ENCODE measurements around the gene ZFP57.
"Not testable (repeated sequence)": the region's sequence is repeated elsewhere in the genome, so short reads cannot be mapped to it uniquely, and the experiment has no call there.

The ZFP57 gene

DNA sequence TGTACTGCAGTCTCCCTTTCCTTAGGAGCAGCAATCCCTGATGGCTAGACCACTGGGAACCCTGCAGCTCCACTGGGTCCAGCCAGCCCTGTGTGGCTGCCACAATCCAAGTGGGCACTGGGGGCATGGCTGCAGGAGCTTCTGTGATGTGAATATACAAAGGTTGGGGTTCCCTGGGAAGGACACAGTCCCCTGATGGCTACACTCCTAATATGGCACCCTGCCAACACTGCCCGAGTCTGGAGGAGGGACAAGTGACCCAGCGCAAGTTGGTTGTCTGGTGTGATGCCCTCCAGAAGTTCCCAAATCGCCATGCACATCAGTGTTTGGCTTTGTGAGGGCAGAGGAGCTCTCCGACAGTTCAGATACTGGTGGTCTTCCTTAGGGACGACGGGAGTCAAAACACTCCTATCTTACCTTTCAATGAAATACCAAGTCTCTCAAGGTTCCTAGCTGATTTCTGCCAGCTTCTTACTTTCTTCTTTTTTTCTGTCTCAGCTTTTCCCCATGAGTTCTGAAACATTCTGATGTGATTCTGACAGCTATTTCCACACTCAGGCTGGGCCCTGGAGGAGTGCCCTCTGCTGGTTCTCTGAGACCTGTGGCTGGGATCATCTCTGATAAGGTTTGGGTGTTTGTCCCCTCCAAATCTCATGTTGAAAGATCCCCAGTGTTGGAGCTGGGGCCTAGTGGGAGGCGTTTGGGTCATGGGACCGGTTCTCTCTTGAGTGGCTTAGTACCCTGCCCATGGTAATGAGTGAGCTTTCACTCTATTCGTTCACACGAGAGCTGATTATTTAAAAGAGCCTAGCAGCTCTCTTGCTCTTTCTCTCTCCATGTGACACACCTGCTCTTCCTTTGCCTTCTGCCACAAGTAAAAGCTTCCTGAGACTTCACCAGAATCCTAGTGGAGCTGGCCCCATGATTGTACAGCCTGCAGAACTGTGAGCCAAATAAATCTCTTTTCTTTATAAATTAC, 15.5 kb upstream of the ZFP57 start:
- DNase-seq (ENCODE audit: low read depth) = no peak

DNA sequence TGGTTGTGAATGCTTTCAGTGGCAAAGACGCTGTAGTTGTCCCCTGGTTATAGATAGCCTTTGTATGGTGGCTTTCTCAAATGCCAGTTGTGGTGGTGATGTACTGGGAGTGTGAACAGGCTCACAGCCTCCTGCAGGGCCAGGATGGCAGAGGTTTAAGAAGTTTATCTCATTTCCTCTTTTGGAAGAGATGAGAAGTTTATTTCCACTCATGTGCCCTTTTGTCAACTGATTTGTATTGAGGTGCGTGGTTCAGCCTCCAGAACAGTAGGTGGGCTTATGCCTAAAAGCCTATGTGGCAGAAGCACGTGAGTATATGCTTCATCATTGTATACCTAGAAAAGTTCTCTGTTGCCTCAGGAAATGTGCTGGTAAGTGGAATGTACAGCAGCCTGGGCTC, 13.7 kb upstream of the ZFP57 start:
- no peak for DNase-seq (ENCODE audit: low read depth)

DNA sequence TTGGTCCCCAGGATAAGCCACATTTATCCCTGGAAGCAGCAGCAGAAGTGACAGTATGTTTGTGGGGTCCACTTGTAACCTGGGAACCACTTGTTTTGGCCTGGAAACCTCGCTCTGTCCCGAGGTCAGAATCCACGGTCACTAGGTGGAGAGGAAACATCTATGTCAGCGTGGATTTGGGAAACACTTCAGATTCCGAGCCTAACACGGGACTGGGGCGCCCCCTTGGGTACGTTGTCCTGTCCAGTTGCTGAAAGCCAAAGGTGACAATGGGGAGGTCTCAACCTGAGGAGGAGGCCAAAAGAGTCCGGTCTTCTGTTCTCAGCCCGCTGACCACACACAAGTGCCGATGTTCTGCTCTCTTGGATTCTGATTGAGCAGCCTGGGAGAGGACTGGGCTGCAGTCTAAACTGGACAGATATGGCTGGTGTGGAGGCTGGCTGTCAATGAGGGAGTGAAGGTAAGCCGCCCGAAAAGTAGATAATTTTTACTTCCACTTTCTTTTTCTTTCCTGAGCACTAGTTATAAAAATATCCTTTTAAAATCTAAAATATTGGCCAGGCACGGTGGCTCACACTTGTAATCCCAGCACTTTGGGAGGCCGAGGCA, 4.9 kb upstream of the ZFP57 start:
- no peak for DNase-seq (ENCODE audit: low read depth)

DNA sequence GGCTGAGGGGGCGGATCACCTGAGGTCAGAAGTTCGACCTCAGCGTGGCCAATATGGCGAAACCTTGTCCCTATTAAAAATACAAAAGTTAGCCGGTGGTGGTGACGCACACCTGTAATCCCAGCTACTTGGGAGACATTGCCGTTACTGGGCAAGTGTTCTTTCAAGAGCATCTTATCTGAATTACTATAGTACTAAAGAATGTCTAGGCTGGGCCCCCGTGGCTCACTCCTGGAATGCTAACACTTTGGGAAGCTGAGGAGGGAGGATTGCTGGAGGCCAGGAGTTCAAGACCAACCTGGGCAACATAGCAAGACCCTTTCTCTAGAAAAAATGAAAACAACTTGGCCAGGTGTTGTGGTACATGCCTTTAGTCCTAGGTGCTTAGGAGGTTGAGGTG, 859 bp upstream of the ZFP57 start:
- no peak for DNase-seq (ENCODE audit: low read depth)

DNA sequence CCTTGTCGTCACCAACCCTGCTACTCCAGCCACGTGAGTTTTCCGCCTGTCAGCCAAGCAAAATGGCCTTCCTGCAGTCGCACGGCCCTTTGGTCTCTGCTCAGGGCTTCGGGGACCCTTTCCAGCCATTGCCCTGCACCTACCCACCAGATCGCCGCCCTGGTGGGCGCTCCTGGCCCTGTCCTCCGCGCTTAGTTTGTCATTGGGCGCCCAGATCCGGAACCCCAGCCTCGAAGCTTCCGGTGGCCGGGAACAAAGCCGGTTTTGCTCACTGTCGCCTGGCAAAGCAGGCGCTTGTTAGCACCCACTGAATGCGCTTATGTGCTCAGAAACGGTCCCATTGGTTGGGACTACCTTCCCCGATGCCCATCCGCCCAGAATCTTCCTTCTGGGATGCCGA, 536 bp downstream of the ZFP57 start:
- no peak for DNase-seq (ENCODE audit: low read depth)

DNA sequence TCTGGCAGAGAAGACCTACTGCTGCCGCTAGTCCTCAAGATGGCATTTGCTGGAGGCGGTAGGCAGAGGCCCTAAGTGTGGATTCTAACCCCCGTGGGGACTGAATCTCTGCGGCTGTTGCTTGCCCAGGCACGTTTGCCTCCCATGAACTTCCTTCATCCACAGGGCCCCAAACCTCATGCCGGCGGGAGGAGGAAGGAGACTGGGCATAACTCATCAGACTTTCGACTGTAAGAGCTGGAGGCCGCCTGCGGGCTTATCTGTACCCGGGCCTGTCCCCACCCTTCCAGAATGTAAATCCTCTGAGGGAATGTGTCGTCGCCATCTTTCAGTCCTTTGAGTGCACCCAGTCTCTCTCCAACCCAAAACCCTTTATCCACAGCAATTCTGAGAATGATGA, 990 bp downstream of the ZFP57 start:
- no peak for DNase-seq (ENCODE audit: low read depth)

DNA sequence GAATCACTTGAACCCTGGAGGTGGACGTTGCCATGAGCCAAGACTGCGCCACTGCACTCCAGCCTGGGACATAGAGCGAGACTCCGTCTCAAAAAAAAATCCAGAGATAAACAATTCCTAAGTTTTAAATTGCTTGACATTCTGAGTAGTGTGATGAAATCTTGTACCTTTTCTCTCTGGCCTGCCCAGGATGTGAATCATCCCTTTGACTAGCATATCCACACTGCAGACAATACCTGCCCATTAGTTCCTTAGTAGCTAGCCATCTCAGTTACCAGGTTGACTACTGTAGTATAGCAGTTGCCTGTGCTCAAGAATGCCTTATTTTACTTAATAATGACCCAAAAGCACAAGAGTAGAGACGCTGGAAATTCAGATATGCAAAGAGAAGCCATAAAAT, 2.8 kb downstream of the ZFP57 start:
- no peak for DNase-seq (ENCODE audit: low read depth)

DNA sequence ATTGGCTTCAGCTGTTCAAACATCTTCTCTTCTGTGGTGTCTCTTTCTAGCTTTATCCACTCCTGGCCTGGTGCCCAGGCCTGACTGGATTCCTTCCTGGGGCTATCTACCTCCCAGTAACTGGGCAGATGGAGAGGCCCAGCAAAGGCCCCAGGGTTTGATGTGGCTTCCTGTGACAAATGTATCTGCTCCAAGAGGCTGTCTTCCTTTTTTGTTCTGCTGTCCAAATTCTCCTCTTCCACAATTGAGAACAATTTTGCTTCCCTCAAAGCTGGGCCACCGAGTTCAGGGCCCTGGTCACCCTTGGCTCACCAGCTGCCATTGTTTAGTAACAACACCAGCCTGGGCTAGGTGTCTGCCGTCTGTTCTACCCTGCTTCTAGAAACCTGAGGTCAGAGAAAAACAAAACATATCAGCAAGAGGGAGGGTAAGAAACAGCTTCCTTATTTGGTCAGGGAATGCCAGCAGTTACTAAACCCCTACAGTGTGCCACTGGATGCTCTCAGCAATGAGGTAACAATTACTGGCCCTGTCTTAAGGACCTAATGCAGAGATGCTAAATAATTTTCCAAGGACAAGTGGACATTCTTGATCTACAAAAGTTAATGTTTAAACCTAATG, 3.9 kb downstream of the ZFP57 start:
- no peak for DNase-seq (ENCODE audit: low read depth)

DNA sequence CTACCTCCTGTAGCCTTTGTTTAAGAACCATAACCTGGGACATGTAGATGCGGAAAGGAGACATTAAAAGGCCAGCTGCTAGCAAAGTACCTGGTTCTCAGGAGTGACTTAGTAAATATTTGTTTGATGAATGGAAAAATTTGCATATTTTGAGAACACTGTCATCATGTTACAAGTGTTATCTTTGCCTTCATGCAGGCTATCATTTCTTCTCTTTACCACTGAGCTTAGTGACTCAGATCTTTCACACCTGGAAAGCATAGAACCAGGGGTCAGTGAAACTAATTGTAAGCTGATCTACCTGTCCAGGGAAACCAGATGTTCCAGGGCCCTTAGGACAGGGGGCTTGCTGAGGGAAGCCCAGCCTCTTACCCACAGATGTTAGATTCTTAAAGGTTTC, 5.4 kb downstream of the ZFP57 start:
- no peak for DNase-seq (ENCODE audit: low read depth)

DNA sequence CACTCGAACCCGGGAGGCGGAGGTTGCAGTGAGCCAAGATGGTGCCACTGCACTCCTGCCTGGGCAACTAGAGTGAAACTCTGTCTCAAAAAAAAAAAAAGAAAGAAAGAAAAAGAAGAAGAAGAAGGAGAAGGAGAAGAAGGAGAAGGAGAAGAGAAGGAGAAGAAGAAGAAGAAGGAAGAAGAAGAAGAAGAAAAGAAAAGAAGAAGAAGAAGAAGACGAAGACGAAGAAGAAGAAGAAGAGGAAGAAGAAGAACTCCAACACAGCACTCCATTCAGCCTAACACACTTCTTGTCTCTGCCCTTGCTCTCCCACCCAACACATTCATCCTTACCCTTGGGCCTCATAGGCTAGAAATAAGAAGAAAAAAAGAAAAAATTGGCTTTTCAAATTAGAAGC, 6.9 kb downstream of the ZFP57 start:
- DNase-seq (ENCODE audit: low read depth) = no peak

DNA sequence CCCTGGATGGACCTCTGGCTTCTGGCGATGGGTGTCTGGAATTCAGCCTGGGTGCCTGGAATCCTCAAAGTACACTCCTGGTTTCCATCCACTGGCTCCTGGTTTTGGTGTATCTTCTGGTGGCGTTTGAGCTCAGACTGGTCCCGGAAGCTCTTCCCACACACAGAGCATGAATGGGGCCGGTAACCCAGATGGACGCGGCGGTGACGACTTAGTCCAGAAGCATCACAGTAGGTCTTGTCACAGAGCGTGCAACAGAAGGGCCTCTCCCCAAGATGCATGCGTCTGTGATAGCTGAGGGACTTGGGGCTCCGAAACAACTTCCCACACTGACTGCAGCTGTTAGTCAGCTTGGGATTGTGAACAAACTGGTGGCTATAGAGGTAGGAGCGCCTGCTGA, 7.8 kb downstream of the ZFP57 start:
- DNase-seq (ENCODE audit: low read depth) = no peak

DNA sequence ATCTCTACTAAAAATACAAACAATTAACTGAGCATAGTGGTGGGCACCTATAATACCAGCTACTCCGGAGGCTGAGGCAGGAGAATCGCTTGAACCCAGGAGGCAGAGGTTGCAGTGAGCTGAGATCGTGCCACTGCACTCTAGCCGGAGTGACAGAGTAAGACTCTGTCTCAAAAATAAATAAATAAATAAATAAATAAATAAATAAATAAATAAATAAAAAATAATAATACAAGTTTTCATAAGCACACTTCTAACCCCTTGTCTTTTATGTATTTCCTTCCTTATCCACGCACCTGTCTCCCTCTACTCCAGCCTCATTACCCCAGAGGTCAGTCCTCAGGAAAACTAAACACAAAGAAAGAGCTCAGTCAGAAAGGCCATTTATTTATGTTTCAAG, 8.8 kb downstream of the ZFP57 start:
- DNase-seq (ENCODE audit: low read depth) = not testable (repeated sequence)

DNA sequence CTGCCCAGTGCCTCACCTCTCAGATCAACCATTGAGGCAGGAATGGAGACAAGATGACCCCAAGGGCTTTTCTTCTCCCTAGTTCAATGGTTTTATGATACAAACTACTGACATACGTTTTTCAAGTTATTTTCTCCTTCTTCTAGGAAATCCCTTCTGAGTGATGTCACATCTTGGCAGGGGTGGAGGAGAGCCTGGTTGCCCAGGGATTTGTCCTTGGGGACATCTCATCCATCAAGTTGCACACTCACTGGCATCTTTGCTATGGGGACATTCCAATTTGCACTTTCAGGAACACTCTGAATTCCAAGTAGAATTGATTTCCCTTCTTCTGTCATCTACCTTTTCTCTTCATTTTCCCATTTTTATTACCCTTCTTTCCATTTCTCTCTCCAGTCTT, 9.9 kb downstream of the ZFP57 start:
- DNase-seq (ENCODE audit: low read depth) = no peak

DNA sequence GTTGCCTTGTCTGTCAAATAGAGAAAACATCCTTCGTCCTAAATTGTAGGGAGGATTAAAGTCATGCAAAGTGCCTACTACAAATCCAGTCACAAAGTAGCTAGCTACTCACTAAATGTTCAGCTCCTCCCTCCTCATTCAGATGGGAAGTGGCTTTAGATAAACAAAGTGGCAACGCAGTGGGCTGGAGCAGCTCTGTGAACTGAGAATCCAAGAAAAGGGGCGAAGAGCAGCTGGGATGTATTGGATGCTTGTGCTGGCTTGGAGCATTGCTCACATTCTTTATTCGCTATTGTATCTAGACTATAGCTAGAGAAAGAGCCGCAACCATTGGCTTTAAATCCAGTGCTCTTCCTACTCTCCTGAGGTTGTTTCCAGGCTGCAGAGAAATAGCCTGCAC, 13.8 kb downstream of the ZFP57 start:
- no peak for DNase-seq (ENCODE audit: low read depth)

DNA sequence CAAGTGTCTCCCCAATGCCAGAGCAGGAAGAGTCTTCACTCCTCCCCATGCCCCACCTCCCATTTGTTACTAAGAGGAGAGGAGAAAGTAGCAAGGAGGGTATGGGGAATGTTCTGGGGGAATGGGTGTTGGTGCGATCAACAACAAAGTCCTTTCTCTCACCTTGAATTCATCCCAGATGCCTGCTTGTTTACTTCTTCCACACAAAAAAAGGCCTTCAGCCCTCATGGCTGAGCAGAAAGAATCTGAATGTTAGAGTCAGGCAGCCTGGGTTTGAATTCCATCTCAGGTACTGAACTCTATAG, 14.2 kb downstream of the ZFP57 start:
- no peak for DNase-seq (ENCODE audit: low read depth)

DNA sequence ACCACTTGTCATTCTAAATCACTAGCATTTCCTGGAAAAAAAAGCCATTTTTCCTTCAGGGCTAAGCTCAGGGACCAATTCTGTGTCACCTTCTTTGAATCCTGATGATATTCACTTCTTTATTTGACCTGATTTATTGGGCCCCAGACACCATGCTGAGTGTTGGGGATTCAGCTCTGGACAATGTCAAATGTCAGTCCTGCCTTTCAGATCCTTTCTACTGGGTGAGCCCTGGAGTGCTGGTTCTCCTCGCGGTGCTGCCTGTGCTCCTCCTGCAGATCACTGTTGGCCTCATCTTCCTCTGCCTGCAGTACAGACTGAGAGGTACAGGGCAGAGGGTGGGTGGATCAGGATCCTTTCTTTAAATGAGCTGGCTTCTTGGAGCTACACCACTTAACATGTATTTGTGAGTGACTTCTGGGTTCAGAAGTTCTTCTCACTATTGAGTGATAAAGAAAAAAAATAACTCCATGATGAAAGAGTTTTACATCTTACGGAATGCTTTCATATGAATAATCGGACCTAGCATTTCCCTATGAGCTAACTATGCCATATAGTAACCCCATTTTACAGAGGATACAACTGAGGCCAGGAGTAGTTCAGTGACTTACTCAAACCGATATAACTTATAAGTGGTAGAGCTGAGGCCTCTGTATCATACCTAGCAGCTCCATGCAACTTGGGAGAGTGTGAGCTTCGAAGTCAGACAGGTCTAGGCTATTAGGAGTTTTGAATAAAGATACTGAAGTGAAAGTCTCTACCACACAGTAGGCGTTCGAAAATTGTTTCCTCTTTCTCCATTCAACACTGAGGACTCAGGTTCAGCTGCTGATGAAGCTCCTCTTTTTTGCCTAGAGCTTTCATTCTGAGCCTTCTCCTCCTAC, 14.8 kb downstream of the ZFP57 start:
- no peak for DNase-seq (ENCODE audit: low read depth)

DNA sequence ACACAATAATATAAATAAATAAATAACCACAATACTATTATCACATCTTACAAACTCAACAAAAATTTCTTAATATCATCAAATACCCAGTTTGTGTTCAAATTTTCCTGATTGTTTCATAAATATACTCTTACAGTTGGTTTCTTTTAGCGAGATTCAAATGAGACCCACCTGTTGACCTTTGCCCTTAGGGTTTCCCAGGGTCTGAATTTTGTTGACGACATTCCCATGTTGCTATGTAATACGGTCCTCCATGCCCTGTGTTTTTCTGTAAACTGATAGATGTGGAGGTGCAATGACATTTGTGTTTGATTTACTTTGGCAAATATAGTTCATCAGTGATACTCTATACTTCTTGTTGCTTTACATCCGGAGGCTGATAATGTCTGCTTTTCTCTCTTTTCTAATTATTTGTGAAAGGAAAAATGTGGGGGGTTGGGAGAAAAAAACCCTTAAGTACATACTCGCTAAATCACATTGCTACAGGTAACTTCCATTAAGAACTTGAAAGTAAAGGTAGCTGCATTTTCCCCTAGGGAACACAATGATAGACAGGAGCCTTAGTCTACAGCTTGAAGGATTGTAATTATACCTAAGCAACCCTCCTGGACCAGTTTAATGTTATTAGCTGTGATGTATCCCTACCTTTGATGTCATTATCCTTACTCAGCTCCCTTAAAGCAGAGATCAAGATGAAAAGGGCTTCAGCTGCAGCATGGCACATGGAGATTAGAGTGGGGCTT, 17.5 kb downstream of the ZFP57 start:
- no peak for DNase-seq (ENCODE audit: low read depth)

DNA sequence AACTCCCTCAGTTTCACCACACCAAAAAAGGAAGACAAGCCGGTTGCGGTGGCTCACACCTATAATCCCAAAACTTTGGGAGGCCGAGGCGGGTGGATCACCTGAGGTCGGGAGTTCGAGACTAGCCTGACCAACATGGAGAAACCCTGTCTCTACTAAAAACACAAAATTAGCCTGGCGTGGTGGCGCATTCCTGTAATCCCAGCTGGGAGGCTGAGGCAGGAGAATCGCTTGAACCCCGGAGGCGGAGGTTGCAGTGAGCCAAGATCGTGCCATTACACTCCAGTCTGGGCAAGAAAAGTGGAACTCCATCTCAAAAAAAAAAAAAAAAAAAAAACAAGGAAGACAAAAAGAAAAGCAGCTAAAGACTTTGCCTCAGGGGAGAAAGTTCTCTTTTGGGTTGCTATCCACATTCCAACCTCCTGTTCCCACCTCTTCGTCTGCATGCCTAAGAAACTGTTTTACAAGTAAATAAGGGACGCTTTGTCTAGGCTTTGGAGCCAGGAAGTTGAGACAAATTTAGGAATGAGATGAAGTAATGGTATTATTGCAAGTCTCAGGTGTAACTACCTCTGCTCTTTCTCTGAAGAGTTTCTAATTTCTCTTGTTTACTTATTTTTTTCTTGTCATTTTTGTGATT, 19.3 kb downstream of the ZFP57 start:
- not testable (repeated sequence) for DNase-seq (ENCODE audit: low read depth)

DNA sequence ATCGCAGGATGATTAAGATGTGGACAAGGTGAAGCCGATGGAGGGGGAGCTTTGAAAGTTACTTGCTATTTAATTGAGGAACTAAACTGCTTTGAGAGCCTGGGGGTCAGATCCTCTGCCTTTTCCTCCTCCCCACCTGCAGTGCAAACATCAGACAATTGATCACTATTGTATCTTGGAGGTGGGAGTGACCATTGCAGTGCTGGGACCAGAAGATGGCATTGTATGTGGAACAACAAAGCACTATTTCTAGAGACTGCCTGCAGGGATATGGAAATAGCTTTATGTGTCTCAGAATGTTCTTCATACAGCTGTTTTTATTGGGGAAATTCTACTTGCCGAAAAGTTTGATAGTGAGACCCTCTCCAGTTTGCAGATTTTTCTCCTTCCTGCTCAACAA, 19.9 kb downstream of the ZFP57 start:
- no peak for DNase-seq (ENCODE audit: low read depth)

DNA sequence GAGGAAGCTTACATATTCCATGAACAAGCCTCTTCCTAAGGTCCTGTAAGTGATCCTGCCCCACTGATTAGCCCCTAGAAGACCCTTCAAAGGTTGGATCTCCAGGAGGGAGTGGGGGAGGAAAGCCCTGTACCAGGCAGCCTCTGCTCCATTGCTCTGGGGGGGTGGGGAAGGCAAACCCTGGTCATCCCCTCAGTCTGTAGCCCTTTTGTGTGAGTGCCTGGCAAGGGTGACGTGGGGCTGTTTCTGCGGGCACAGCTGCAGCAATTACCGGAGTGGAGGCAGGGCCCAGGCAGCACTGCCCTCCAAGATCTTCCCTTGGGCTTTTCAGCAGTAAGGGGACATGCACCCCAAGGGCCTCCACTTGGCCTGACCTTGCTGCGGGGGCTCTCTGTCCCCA, 24.2 kb downstream of the ZFP57 start, which contains the start of gene MOG:
Gene MOG, plus strand, starts transcription at position 295 of the 400 bp plus-strand sequence. CDS start 118 bp downstream, outside the sequence.
- no peak for DNase-seq (ENCODE audit: low read depth)

DNA sequence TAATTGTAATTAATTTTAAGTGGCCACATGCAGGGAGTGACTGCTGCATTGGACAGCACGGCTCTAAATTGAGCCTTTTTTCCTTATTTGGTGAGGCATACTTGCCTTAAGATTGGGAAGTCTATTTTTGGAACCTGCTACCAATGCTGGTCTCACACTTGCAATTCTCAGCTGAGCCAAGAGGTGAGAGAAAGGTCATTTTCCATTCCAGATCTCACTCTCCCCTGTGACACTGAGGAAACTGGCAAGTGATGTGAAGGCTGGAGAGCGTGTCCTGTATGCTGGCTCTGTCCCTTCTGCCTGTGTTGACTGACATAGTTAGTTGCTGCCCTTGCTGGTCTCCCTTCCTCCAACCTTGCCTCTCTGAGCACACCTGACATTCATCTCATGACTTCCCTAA, 24.8 kb downstream of the ZFP57 start:
- DNase-seq (ENCODE audit: low read depth) = no peak
